SK-N-SH treated with all-trans-retinoic acid at 6 μM for 48 hours (cell line): ENCODE data around the gene GPRASP2.

ENCODE experiments used
- ARNTL ChIP-seq: fragments of 450-650 bp; formaldehyde crosslinking; IDR thresholded peaks from 2 replicates; pipeline ENCODE4 v1.5.0; 2020; ENCODE audit warnings: low read depth, mild to moderate bottlenecking, moderate library complexity, borderline replicate concordance
- BACH2 ChIP-seq: fragments of 250-450 bp; sonication (Bioruptor Pico); IDR thresholded peaks from 2 replicates; pipeline ENCODE4 v1.9.0; 2021; ENCODE audit warnings: mild to moderate bottlenecking, borderline replicate concordance
- CSDC2 ChIP-seq: fragments of 250-450 bp; sonication (Bioruptor Pico); IDR thresholded peaks from 2 replicates; pipeline ENCODE4 v1.5.0; 2020; ENCODE audit warnings: mild to moderate bottlenecking, moderate library complexity
- RARB ChIP-seq: fragments of 250-450 bp; sonication (Bioruptor Pico); IDR thresholded peaks from 2 replicates; pipeline ENCODE4 v1.8.0; 2021; ENCODE audit warnings: mild to moderate bottlenecking, moderate library complexity
- TCF4 ChIP-seq: fragments of 250-450 bp; sonication (Bioruptor Pico); IDR thresholded peaks from 2 replicates; pipeline ENCODE4 v1.8.0; 2021; ENCODE audit warnings: mild to moderate bottlenecking, moderate library complexity, borderline replicate concordance
- TOX ChIP-seq: fragments of 250-450 bp; sonication (Bioruptor Pico); IDR thresholded peaks from 2 replicates; pipeline ENCODE4 v1.8.0; 2021; ENCODE audit warnings: mild to moderate bottlenecking, moderate library complexity, borderline replicate concordance
- ZFP3 ChIP-seq: fragments of 250-450 bp; sonication (Bioruptor Pico); IDR thresholded peaks from 2 replicates; pipeline ENCODE4 v1.5.0; 2020; ENCODE audit warnings: mild to moderate bottlenecking, moderate library complexity
- ZFP30 ChIP-seq: fragments of 450-650 bp; formaldehyde crosslinking; IDR thresholded peaks from 2 replicates; pipeline ENCODE4 v1.5.0; 2022; ENCODE audit warnings: mild to moderate bottlenecking, moderate library complexity
- ZNF565 ChIP-seq: fragments of 450-650 bp; formaldehyde crosslinking; conservative IDR thresholded peaks from 2 replicates; pipeline ENCODE4 v1.5.0; 2020; ENCODE audit warnings: low read depth, mild to moderate bottlenecking, moderate library complexity
- TF ChIP-seq, protein P1 (sequence below): fragments of 250-450 bp; sonication (Bioruptor Pico); IDR thresholded peaks from 2 replicates; pipeline ENCODE4 v1.5.1; 2020; ENCODE audit warnings: low read depth, mild to moderate bottlenecking, moderate library complexity
- TF ChIP-seq, protein P2 (sequence below): fragments of 250-450 bp; sonication (Bioruptor Pico); IDR thresholded peaks from 2 replicates; pipeline ENCODE4 v1.8.0; 2020; ENCODE audit warnings: mild to moderate bottlenecking, moderate library complexity, borderline replicate concordance

DNA sequence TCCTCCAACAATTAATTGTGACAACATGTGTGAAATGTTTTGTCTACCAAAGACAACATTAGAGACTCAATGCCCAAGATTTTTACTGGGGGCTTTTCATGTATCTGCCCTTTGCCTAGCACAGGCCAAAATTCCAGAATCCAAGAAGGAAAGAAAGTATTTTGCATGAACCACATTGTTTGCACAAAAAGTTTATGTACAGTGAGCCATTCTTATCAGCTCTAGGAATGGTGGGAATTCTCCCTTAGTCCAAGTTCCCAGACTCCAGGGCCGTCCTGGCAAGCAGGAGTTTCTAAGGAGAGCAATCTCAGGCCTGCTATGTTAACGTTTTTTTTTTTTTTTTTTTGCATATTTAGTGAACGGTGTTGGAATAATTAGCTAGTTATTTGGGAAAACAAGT is 39.4 kb upstream of the GPRASP2 start:
- TF ChIP-seq TOX (CRISPR knock-in tag), result no peak
- no peak for TF ChIP-seq CSDC2 (CRISPR knock-in tag)
- TF ChIP-seq RARB (CRISPR knock-in tag), result no peak
- TF ChIP-seq, protein P1, sequence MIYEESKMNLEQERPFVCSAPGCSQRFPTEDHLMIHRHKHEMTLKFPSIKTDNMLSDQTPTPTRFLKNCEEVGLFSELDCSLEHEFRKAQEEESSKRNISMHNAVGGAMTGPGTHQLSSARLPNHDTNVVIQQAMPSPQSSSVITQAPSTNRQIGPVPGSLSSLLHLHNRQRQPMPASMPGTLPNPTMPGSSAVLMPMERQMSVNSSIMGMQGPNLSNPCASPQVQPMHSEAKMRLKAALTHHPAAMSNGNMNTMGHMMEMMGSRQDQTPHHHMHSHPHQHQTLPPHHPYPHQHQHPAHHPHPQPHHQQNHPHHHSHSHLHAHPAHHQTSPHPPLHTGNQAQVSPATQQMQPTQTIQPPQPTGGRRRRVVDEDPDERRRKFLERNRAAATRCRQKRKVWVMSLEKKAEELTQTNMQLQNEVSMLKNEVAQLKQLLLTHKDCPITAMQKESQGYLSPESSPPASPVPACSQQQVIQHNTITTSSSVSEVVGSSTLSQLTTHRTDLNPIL, result no peak
- no peak for TF ChIP-seq ZFP3 (CRISPR knock-in tag)
- no peak for TF ChIP-seq TCF4 (CRISPR knock-in tag)
- no peak for TF ChIP-seq ARNTL (CRISPR knock-in tag)
- no peak for TF ChIP-seq ZFP30 (CRISPR knock-in tag)
- no peak for TF ChIP-seq ZNF565 (CRISPR knock-in tag)
- no peak for TF ChIP-seq BACH2 (CRISPR knock-in tag)
- TF ChIP-seq, protein P2, sequence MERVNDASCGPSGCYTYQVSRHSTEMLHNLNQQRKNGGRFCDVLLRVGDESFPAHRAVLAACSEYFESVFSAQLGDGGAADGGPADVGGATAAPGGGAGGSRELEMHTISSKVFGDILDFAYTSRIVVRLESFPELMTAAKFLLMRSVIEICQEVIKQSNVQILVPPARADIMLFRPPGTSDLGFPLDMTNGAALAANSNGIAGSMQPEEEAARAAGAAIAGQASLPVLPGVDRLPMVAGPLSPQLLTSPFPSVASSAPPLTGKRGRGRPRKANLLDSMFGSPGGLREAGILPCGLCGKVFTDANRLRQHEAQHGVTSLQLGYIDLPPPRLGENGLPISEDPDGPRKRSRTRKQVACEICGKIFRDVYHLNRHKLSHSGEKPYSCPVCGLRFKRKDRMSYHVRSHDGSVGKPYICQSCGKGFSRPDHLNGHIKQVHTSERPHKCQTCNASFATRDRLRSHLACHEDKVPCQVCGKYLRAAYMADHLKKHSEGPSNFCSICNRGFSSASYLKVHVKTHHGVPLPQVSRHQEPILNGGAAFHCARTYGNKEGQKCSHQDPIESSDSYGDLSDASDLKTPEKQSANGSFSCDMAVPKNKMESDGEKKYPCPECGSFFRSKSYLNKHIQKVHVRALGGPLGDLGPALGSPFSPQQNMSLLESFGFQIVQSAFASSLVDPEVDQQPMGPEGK (CRISPR knock-in tag), result no peak
